ENCODE results near the gene PRKAG3. TPM values are rescaled to one million over a fixed set of nuclear protein-coding genes. Genes with fewer than 3 reads are reported as not detected.

PRKAG3 gene
- total and polyA plus RNA-seq, 9 of the 15 experiments (the other 6 are each of a cell fraction or from before 2014, with no cell fraction given) = not detected

DNA sequence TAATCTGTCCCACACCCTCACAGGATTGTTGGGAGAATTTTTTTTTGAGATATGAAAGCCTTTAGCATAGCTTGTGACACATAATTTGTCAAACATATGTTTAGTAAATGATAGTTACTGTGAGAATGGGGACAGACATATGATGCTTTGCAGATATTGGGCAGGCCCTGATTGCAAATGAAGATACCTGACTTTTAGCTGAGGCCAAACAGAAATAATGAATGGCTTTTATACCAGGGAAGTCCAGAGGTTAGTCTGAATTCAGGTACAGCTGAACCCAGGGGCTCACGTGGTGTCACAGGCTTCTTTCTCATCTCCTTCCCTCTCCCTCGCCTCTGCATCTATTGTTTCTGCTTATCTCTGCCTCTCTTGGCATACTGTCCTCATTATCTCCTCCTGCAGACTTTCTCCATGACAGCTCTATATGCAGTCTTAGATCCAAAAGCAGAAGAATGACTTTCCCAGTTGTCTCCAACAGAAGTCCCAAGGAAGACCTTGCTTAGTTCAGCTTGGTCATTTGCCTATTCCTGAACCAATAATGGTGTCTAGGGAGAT, 44.2 kb upstream of the PRKAG3 start (continued):
- TF ChIP-seq, protein P1, sequence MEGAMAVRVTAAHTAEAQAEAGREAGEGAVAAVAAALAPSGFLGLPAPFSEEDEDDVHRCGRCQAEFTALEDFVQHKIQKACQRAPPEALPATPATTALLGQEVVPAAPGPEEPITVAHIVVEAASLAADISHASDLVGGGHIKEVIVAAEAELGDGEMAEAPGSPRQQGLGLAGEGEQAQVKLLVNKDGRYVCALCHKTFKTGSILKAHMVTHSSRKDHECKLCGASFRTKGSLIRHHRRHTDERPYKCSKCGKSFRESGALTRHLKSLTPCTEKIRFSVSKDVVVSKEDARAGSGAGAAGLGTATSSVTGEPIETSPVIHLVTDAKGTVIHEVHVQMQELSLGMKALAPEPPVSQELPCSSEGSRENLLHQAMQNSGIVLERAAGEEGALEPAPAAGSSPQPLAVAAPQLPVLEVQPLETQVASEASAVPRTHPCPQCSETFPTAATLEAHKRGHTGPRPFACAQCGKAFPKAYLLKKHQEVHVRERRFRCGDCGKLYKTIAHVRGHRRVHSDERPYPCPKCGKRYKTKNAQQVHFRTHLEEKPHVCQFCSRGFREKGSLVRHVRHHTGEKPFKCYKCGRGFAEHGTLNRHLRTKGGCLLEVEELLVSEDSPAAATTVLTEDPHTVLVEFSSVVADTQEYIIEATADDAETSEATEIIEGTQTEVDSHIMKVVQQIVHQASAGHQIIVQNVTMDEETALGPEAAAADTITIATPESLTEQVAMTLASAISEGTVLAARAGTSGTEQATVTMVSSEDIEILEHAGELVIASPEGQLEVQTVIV (CRISPR knock-in tag; IDR thresholded peaks at IDR 0.05; ENCODE audit: borderline replicate concordance) = no peak
- TF ChIP-seq PBX2 (CRISPR knock-in tag; IDR thresholded peaks at IDR 0.05; ENCODE audit: low read depth) (no peak), PBX2 (tag; conservative IDR thresholded peaks at IDR 0.05; ENCODE audit: low read depth) (0 out of 2 replicates have a peak, but pooled peaks have one; percentile 15), USF2 (CRISPR knock-in tag; IDR thresholded peaks at IDR 0.05) (0 out of 2 replicates have a peak, but pooled peaks have one; percentile 16)

Data from K562 (cell line).